Large intestine (tissue), 3 donors: ENCODE results near the gene RNF183. TPM values are rescaled to one million over a fixed set of nuclear protein-coding genes. Genes with fewer than 3 reads are reported as not detected.
"Not testable (repeated sequence)": the region's sequence is repeated elsewhere in the genome, so short reads cannot be mapped to it uniquely, and the experiment has no call there.

ENCODE experiments used
- DNase-seq, 2 donors: peaks; one replicate each; pipeline versions ENCODE4 v3.0.0 to v3.0.0-alpha.2; 2013
- H3K27ac ChIP-seq: one replicate; pipeline ENCODE4 v1.5.1; 2013; ENCODE audit warnings: low read length
- H3K27me3 ChIP-seq: 2 replicates; pipeline ENCODE4 v1.6.1; 2013; ENCODE audit warnings: low read length; ENCODE audit not compliant: control insufficient read depth, insufficient read depth
- H3K36me3 ChIP-seq: 2 replicates; pipeline ENCODE4 v1.6.1; 2013; ENCODE audit warnings: low read length; ENCODE audit not compliant: control insufficient read depth, insufficient read depth
- H3K4me1 ChIP-seq: one replicate; pipeline ENCODE4 v1.6.1; 2013; ENCODE audit warnings: low read length; ENCODE audit not compliant: control insufficient read depth, insufficient read depth
- H3K4me3 ChIP-seq: one replicate; pipeline ENCODE4 v1.5.1; 2013; ENCODE audit warnings: low read length
- H3K9me3 ChIP-seq: one replicate; pipeline ENCODE4 v1.6.1; 2013; ENCODE audit warnings: mild to moderate bottlenecking, low read depth, low read length, moderate library complexity; ENCODE audit not compliant: control insufficient read depth
- WGBS: methylation state at CpG from one replicate; pipeline ENCODE4 v1.1.5; 2013; ENCODE audit warnings: low lambda C conversion rate; ENCODE audit not compliant: insufficient coverage; 5-methylcytosine and 5-hydroxymethylcytosine counted together
- polyA plus RNA-seq: library from polyadenylated mRNA; unstranded; fragments of 120-200 nt; gene quantifications from one replicate; pipeline ENCODE4 v1.2.1, GENCODE V29; 2013

Gene RNF183
- polyA plus RNA-seq, 1 donor, result 0.91 TPM

- no peak overlapping the region for H3K4me3 ChIP-seq
- no peak overlapping the region for H3K27ac ChIP-seq
- no peaks in the 10 kb centered on the region for H3K27me3 ChIP-seq
- H3K9me3 ChIP-seq, result no peaks in the 10 kb centered on the region
- no CpG with 5 or more reads among the region's 6 CpGs for WGBS
- no peak for DNase-seq
- H3K4me1 ChIP-seq, result no peaks in the 10 kb centered on the region
- peaks cover 24% of the 10 kb centered on the region for H3K36me3 ChIP-seq
These were observed 47.7 kb downstream of the RNF183 start for GRCh38 chr9:113255438-113255837.

GRCh38 chr9:113254991-113255390 is 48.2 kb downstream of the RNF183 start:
- no peak overlapping the region for H3K27ac ChIP-seq
- peaks cover 20% of the 10 kb centered on the region for H3K36me3 ChIP-seq
- WGBS, result no CpG with 5 or more reads among the region's 1 CpG

GRCh38 chr9:113250807-113251206 is 52.4 kb downstream of the RNF183 start:
- Histone ChIP-seq H3K27me3 (no peaks in the 10 kb centered on the region), H3K4me1 (no peaks in the 10 kb centered on the region), H3K36me3 (no peaks in the 10 kb centered on the region), H3K27ac (no peak overlapping the region), H3K9me3 (no peaks in the 10 kb centered on the region), H3K4me3 (no peak overlapping the region)
- no CpG with 5 or more reads among the region's 2 CpGs for WGBS
- no peak for DNase-seq

More at GRCh38 chr9:113254991-113255390, 48.2 kb downstream of the RNF183 start:
- DNase-seq, result no peak
- Histone ChIP-seq H3K4me1 (no peaks in the 10 kb centered on the region), H3K4me3 (no peak overlapping the region), H3K9me3 (no peaks in the 10 kb centered on the region), H3K27me3 (no peaks in the 10 kb centered on the region)

GRCh38 chr9:113249661-113250060 is 53.5 kb downstream of the RNF183 start:
- H3K9me3 ChIP-seq, H3K27ac ChIP-seq, H3K4me1 ChIP-seq, H3K27me3 ChIP-seq, H3K36me3 ChIP-seq, DNase-seq, H3K4me3 ChIP-seq: not testable (repeated sequence)
- no CpG with 5 or more reads among the region's 2 CpGs for WGBS

GRCh38 chr9:113247640-113248039 is 55.5 kb downstream of the RNF183 start:
- no peak overlapping the region for H3K4me3 ChIP-seq
- DNase-seq, result no peak
- H3K27ac ChIP-seq, result no peak overlapping the region
- no peaks in the 10 kb centered on the region for H3K27me3 ChIP-seq
- H3K4me1 ChIP-seq, result no peaks in the 10 kb centered on the region
- H3K9me3 ChIP-seq, result no peaks in the 10 kb centered on the region
- no peaks in the 10 kb centered on the region for H3K36me3 ChIP-seq

Other genes starting within 250 kb of the RNF183 start
- 3.3 TPM for gene ZFP37, start 246.7 kb downstream of the RNF183 start, polyA plus RNA-seq
- gene SLC31A2, start 152.4 kb downstream of the RNF183 start, polyA plus RNA-seq, result 11.4 TPM
- 23.1 TPM for gene FKBP15, start 82.1 kb downstream of the RNF183 start, polyA plus RNA-seq
- 32.2 TPM for gene SLC31A1, start 81.8 kb downstream of the RNF183 start, polyA plus RNA-seq
- gene CDC26, start 27.8 kb downstream of the RNF183 start, polyA plus RNA-seq, result 39.7 TPM
- gene PRPF4, start 27.7 kb downstream of the RNF183 start, polyA plus RNA-seq, result 22.8 TPM
- 2.8 TPM for gene WDR31, start 36.9 kb upstream of the RNF183 start, polyA plus RNA-seq
- 9.5 TPM for gene BSPRY, start 46.2 kb upstream of the RNF183 start, polyA plus RNA-seq
- gene HDHD3, start 73.6 kb upstream of the RNF183 start, polyA plus RNA-seq, result 155 TPM
- 48.8 TPM for gene ALAD, start 97.9 kb upstream of the RNF183 start, polyA plus RNA-seq
- gene POLE3, start 107.3 kb upstream of the RNF183 start, polyA plus RNA-seq, result 48.0 TPM
- gene C9orf43, start 107.4 kb upstream of the RNF183 start, polyA plus RNA-seq, result 0.84 TPM
- gene RGS3, start 160.4 kb upstream of the RNF183 start, polyA plus RNA-seq, result 33.0 TPM